Measurements from ENCODE around the gene CLPTM1L.
"Not testable (repeated sequence)": the region's sequence is repeated elsewhere in the genome, so short reads cannot be mapped to it uniquely, and the experiment has no call there.

The CLPTM1L gene

DNA sequence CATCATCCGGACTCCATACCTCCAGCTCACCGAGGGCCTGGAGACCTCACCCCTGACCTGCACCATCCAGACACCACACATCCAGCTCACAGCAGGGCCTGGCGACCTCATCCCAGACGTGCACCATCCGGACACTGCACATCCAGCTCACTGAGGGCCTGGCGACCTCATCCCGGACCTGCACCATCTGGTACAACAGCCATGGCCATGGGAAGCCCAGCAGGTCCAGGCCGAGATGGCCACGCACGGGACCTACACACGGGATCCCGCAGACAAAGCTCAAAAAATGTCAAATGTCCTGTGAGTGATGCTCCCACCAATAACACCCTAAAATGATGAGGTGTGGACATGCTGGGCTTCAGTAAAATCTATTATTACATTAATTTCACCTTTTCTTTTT lies 59.8 kb downstream of the CLPTM1L start:
- no peak for DNase-seq

DNA sequence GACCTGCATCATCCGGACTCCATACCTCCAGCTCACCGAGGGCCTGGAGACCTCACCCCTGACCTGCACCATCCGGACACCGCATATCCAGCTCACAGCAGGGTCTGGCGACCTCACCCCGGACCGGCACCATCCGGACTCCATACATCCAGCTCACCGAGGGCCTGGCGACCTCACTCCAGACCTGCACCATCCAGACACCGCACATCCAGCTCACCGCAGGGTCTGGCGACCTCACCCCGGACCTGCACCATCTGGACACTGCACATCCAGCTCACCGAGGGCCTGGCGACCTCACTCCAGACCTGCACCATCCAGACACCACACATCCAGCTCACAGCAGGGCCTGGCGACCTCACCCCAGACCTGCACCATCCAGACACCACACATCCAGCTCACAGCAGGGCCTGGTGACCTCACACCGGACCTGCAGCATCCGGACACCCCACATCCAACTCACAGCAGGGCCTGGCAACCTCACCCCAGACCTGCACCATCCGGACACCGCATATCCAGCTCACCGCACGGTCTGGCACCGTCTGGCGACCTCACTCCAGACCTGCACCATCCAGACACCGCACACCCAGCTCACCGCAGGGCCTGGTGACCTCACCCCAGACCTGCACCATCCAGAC lies 60.4 kb downstream of the CLPTM1L start:
- DNase-seq: not testable (repeated sequence)

DNA sequence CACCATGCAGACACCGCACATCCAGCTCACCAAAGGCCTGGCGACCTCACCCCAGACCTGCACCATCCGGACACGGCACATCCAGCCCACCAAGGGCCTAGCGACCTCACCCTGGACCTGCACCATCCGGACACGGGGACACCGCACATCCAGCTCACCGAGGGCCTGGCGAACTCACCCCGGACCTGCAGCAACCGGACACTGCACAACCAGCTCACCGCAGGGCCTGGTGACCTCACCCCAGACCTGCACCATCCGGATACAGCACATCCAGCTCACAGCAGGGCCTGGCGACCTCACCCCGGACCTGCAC lies 61.2 kb downstream of the CLPTM1L start:
- DNase-seq: not testable (repeated sequence)

DNA sequence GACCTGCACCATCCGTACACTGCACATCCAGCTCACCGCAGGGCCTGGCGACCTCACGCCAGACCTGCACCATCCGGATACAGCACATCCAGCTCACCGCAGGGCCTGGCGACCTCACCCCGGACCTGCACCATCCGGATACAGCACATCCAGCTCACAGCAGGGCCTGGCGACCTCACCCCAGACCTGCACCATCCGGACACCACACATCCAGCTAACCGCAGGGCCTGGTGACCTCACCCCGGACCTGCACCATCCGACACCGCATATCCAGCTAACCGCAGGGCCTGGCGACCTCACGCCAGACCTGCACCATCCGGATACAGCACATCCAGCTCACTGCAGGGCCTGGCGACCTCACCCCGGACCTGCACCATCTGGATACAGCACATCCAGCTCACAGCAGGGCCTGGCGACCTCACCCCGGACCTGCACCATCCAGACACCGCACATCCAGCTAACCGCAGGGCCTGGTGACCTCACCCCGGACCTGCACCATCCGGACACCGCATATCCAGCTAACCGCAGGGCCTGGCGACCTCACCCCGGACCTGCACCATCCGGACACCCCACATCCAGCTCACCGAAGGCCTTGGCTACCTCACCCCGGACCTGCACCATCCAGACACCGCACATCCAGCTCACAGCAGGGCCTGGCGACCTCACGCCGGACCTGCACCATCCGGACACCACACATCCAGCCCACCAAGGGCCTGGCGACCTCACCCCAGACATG lies 61.7 kb downstream of the CLPTM1L start:
- not testable (repeated sequence) for DNase-seq

DNA sequence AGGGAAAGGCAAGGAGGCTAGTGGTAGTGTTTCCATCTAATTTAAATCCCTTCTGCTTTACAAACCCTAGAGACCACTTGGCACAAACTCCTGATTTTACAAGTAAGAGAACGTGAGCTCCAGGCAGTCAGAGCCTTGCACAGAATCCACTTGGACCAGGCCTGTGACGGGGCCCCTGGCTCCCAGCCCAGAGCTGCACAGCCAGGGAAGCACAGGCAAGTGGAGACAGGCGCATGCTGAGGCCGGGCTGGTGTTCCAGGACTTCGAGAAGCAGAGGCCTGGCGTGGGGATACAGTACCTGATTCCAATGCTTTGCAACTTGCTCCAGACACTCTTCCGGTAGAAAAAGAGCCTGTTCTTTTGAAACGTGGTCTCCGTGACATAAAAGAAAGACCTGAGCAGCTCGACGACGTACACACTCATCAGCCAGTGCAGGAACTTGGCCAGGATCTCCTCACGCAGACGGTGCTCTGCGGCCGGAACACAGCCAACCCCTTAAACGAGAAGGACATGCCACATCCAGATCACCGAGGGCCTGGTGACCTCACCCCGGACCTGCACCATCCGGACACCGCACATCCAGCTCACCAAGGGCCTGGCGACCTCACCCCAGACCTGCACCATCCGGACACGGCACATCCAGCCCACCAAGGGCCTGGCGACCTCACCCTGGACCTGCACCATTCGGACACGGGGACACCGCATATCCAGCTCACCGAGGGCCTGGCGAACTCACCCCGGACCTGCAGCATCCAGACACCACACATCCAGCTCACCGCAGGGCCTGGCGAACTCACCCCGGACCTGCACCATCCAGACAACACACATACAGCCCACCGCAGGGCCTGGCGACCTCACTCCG lies 62.5 kb downstream of the CLPTM1L start:
- DNase-seq: no peak

DNA sequence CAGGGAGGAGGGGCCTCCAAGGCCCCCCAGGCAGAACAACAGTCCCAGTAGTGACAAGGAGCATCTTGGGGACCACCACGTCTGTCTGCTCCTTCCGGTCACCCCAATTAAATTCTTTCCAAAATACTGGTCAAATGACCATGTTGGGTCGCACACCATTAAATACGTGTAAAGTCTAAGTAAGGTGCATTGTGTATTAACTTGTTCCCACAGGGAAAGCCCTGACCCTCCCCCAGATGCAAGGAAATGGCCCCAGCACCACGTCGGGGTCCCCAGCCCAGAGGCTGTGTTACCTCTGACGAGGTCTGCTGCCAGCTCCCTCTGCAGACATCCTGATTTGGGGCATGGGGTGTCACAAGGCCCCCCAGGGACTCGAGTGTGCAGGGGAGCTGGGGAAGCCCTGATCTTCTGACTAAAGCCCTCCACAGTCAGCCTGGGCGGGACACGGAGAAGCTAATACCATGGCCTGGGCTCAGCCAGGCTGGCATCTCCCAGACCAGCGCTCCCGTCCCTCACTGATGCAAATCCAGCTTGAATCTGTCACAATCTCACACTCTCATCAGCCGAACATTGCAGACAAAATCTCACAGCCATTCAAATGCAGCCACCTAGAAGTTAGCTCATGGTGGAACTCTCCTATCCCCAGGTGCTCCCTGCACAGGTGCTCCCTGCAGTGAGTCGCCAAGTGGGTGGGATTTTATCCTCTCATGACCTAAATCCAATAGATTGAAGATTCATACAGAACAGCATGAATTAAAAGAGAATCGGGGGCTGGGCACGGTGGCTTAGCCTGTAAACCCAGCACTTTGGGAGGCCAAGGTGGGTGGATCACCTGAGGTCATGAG lies 63.6 kb downstream of the CLPTM1L start:
- no peak for DNase-seq

DNA sequence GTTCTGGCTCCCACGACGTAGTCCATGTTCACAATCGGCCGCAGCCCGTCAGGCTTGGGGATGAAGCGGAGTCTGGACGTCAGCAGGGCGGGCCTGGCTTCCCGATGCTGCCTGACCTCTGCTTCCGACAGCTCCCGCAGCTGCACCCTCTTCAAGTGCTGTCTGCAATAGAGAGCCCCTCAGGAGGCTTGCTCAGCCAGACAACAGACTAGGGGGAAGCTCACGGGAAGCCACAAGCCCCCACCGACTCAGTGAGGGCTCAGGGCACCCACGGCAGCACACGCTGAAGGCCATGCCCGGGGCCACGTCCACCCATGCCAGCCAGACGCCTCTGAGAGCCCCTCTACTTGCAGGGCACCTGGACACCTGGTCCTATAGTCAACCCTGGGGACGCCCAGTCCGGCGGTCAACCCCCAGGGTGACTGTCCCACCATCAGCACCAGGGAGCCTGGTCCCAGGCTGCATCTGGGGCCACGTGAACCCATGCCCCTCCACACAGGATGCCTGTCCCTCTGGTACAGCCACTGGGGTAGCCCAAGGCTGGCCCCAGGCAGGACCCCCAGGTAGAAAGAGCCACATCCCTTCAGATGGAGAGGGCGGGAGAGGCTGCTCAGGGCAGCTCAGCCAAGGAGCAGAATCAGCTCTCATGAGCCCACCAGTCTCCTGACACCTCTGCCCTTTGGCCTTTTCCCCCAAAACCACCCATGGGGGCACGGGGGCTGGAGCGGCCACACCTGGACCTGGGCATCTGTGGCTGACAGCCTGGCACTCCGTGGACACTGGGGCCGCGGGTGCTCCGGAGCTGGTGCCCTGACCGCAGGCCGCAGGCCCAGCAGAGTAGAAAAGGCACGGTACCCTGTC lies 64.5 kb downstream of the CLPTM1L start:
- no peak for DNase-seq

DNA sequence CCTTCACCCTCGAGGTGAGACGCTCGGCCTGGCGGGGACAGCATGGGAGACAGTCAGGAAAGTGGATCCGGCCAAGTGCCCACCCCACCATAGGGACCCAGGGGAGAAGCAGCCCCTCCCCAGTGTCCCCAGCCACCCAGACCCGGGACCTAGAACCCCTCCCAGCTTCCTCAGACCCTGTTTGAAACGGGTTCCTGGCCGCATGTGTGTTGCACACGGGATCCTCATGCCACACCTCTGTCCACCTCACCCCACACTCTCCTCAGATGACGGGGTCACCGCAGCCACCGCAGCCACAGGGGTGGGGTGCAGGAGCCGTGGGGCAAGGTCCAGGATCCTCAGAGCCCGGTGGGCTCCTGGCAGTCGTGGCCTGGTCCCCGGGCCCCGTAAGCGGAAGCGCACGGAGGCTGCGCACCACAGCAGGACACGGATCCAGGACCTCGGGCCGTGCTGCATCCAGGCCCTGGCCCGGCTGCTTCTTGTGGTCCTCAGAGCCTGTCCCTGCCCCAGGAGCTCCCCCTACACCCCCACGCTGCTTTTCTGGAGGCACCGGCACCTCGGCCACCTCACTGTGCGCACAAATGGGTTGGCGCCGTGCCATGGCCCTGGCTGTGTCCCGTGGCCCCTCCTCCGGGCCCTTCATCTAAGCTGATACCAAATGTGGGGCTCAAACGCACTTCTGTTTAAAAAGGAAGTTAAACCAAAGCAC lies 65.3 kb downstream of the CLPTM1L start:
- DNase-seq: no peak

DNA sequence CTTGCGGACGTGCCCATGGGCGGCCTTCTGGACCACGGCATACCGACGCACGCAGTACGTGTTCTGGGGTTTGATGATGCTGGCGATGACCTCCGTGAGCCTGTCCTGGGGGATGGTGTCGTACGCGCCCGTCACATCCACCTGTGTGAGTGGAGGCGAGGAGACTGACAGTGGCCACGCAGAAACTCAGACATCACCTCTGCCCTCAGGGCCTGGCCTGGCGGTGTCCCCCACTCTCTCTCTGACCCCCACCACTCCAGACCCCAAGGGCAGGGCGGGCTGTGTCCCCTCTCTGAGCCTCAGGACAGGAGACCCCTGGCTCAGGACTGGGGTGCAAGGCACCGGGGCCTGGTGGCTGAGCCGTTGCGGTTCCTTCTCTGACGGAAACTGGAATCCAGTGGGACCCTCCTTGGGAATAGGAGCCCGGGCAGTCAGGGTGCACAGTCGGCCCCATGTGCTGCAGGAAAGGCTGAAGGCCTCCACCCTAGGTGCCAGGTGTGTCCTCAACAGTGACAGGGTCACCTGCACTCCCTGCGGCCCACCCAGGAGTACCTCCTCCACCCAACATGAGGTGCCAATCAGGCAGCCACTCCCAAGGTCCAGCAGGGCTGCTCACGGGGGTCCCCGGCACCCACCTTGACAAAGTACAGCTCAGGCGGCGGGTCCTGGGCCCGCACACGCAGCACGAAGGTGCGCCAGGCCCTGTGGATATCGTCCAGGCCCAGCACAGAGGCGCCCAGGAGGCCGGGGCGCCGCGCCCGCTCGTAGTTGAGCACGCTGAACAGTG lies 66.0 kb downstream of the CLPTM1L start:
- DNase-seq: no peak

DNA sequence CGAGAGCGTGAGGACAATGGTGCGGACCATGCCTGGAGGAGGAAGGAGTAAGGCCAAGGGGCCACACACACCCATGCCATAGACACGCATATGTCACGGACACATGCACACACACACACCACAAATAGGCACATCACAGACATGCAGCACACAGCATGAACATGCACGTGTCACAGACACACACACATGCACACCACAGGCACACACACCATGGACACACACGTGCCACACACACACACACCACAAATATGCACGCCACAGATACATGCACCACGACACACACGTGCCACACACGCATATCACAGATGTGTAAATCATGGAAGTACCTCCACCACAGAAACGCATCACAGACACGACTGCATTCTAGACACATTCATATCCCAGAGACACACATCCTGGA lies 66.7 kb downstream of the CLPTM1L start:
- no peak for DNase-seq

DNA sequence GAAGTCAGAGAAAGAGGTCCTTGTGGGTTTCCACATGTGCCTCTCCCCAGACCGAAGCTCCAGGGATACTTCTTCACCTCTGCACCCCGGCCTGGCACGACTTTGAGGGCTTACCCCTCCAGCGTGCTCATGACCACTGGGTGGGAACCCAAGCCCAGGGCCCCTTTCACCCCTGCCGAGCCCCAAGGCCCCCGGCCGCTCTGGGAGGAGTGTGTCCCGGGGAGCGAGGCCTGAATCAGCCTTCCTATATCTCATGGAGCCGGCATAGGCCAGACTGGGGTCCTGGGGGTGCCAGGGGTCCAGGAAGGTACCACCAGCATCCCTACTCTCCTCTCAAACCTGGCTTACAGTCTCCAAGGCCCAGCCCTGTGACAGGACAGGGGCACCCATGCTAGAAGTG lies 67.1 kb downstream of the CLPTM1L start:
- no peak for DNase-seq

DNA sequence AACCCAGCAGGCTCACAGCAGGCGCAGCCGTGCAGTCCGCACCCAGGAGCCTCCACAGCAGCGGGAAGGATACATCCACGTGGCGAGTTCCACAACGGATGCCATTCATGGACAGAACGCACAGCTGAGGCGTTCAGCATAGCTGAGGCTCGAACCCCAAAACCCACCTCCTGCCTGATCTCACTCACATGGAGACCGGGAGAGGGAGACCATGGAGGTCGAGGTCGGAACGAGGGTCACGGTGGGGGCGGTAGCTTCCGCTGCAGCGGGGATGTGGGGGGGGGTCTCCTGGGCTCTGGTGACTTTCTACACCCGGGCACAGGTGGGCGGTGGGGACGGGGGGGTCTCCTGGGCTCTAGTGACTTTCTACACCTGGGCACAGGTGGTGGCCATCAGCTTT lies 67.6 kb downstream of the CLPTM1L start:
- no peak for DNase-seq

DNA sequence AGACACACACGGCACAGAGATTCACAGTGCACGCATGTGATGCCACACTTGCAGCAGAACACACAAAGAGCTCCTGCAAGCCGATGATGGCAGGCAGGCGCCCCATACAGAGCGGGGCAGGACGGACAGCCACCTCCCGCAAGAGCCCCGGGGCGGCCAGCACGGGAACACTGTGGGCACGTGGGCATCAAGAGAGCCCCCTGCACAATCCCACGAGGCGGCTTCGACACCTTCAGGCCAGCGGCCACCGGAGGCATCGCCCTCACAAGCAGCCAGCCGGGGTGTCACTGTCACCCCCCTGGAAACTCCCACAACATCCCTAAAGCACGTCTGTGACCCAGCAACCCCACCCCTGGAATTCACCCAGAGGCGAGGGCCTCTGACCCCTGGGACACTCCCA lies 68.0 kb downstream of the CLPTM1L start:
- no peak for DNase-seq

DNA sequence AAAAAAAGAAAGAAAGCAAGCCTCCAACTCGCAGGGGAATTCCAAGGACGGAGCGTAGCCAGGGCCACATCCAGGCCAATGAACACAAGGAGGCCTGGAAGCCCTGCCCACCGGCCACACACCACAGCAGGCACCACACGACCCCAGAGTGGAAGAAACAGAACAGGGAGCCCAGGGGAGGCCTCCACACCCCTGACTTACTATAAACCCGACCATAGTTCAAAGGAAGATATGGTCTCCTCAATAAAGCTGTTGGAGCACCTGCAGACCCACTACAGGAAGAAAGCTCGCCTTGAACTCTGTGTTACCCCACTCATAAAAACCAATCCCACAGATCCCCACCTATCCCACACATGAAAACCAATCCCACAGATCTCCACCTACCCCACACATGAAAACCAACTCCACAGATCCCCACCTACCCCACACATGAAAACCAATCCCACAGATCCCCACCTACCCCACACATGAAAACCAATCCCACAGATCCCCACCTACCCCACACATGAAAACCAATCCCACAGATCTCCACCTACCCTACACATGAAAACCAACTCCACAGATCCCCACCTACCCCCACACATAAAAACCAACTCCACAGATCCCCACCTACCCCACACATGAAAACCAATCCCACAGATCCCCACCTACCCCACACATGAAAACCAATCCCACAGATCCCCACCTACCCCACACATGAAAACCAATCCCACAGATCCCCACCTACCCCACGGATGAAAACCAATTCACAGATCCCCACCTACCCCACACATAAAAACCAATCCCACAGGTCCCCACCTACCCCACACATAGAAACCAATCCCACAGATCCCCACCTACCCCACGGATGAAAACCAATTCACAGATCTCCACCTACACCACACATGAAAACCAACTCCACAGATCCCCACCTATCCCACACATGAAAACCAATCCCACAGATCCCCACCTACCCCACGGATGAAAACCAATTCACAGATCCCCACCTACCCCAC lies 69.2 kb downstream of the CLPTM1L start:
- DNase-seq: not testable (repeated sequence)

DNA sequence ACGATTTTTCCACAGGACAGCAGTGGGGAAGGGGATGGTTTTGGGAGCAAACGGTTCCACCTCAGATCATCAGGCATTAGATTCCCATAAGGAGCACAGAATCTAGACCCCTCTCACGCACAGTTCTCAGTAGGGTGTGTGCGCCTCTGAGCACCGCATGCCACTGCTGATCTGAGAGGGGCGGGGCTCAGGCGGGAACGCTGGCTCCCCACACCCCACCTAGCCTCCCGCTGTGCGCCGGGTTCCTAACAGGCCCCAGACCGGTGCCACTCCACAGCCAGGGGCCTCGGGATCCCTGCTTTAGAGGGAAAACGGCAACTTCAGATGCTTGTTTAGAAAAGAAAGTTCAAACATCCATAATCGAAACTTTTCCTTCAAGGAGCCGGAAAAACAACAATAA lies 70.4 kb downstream of the CLPTM1L start:
- no peak for DNase-seq

DNA sequence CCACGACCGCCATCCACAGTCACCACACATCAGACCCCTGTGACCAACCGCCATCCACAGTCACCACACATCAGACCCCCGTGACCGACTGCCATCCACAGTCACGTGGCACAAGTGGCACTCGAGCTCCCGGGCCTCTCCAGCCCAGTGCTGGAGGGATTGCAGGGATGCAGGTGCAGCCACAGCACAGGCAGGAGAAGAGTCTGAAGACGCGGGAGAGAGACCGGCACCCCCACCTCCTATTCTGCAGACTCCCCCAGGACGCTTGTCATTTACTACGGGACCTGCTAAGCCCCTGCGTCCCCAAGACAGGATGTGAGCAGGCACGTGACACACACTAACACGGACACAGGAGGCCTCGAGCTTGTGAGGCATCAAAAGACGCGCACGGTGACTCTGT lies 71.2 kb downstream of the CLPTM1L start:
- no peak for DNase-seq

DNA sequence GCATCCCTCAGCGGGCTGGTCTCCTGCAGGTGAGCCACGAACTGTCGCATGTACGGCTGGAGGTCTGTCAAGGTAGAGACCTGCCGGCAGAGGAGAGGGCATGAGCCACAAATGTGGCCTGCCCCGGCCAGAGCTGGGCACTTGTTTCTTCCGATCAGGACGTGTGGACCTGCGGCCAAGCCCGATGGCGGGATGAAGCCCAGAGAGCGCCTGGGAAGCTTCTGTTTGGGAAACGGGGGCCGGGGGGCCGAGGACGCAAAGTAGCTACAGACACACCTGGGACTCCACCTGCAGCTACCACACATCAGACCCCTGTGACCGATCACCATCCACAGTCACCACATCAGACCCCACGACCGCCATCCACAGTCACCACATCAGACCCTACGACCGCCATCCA lies 72.7 kb downstream of the CLPTM1L start:
- no peak for DNase-seq

DNA sequence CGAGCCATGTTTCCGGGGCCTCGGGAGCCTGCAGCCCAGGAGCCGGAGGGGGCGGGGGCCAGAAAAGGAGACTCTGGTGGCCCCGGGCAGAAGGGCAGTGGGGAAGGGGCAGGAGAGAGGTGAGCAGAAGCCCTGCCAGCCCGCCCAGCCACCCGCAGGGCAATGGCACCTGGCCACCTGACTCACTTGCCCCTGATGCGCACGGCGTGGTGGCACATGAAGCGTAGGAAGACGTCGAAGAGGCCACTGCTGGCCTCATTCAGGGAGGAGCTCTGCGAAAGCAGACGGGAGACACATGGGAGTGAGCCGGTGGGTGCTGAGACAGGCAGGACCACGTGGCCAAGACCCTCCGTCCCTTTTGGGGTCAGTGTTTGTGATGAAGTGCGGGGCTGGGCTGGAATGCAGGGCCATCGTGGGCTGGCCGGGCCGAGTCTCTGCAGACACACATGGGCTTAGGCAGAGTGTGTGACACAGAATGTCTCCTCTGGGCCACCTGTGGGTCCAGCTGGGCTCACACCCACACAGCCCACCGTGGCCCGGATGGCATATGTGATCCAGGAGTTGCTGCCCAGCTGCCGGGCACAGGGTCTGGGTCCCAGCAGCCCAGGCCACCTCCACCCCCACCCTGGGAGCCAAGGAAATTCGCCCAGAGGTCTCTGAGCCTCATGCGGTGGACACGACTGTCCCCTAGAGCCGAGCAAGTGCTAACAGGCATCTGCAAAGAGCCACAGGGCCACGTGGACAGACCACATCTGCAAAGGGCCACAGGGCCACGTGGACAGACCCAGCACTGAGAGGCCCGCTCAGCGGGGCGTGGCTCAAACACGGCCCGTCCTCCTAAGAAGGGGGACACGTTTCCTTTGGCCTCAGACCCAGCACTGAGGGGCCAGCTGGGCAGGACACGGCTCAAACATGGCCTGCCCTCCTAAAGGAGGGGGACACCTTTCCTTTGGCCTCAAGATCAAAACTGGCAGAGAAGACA lies 73.7 kb downstream of the CLPTM1L start:
- DNase-seq: no peak

All from stimulated activated CD4-positive, alpha-beta T cell treated with anti-CD3 and anti-CD28 coated beads, Interleukin-2, amount 100 ng/mL, for 48 hours (primary cell).